Panc1 (cell line): ENCODE results near the gene EIF4E.
"Not testable (repeated sequence)": the region's sequence is repeated elsewhere in the genome, so short reads cannot be mapped to it uniquely, and the experiment has no call there.

Experiments used
- CTCF ChIP-seq: fragments of 450-650 bp; IDR thresholded peaks from 2 replicates; pipeline ENCODE4 v1.5.1; 2017; ENCODE audit warnings: mild to moderate bottlenecking
- POLR2AphosphoS5 ChIP-seq: IDR thresholded peaks from 2 replicates; pipeline ENCODE4 v1.6.1; 2012; ENCODE audit warnings: mild to moderate bottlenecking, low read depth, low read length, moderate library complexity
- REST ChIP-seq, 2 experiments: IDR thresholded peaks; 2 replicates each; pipeline ENCODE4 v1.6.1; 2011 to 2012; ENCODE audit warnings: low read depth in 2 of 2, control low read depth in 1 of 2, low read length in 1 of 2, mild to moderate bottlenecking in 1 of 2, moderate library complexity in 1 of 2; ENCODE audit not compliant: insufficient read depth in 1 of 2
- SIN3A ChIP-seq: IDR thresholded peaks from 2 replicates; pipeline ENCODE4 v1.6.1; 2012; ENCODE audit warnings: low read depth, mild to moderate bottlenecking, low read length, moderate library complexity, borderline replicate concordance; ENCODE audit not compliant: insufficient read depth
- TCF7L2 ChIP-seq: IDR thresholded peaks from 2 replicates; pipeline ENCODE4 v1.6.1; 2011; ENCODE audit warnings: mild to moderate bottlenecking, low read depth, low read length, inconsistent platforms

GRCh38 chr4:98910728-98911127, 18.2 kb downstream of the EIF4E start:
- TF ChIP-seq CTCF; TCF7L2; POLR2AphosphoS5; REST (IDR thresholded peaks at IDR 0.05; ENCODE audit: insufficient read depth in 1 of 2, low read depth in 2 of 2, low read length in 1 of 2); SIN3A: not testable (repeated sequence)
